Lower leg skin (tissue), 3 donors: Measurements from ENCODE around the gene JSRP1.

ENCODE experiments used
- POLR2A ChIP-seq, 2 donors: fragments of 450-650 bp; IDR thresholded peaks; one replicate each; pipeline ENCODE4 v1.6.1; 2016 to 2017; ENCODE audit warnings: antibody characterized with exemption in 2 of 2, mild to moderate bottlenecking in 1 of 2, moderate library complexity in 1 of 2
- TF ChIP-seq, protein P1 (sequence below), 3 donors: fragments of 450-650 bp; IDR thresholded peaks; one replicate each; pipeline ENCODE4 v1.5.1; 2016; ENCODE audit warnings: antibody characterized with exemption in 3 of 3, mild to moderate bottlenecking in 3 of 3, moderate library complexity in 2 of 3

DNA sequence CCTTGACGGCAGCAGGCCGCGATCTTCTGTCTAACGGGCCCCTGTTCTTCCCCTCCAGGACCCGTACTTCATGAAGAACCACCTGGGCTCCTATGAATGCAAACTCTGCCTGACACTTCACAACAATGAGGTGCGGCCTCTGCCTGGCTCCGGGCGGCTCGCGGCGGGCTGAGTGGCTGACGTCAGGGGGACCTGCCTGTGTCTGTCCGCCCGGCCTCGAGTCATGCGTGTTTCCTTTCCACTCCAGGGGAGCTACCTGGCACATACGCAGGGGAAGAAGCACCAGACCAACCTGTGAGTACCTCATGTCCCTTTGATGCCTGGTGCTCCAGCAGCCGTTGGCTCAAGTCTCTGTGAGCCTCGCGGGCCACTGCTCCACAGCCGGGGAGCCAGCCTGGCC, 11.7 kb downstream of the JSRP1 start:
- no peak for TF ChIP-seq POLR2A (IDR thresholded peaks at IDR 0.05)
- TF ChIP-seq, protein P1, sequence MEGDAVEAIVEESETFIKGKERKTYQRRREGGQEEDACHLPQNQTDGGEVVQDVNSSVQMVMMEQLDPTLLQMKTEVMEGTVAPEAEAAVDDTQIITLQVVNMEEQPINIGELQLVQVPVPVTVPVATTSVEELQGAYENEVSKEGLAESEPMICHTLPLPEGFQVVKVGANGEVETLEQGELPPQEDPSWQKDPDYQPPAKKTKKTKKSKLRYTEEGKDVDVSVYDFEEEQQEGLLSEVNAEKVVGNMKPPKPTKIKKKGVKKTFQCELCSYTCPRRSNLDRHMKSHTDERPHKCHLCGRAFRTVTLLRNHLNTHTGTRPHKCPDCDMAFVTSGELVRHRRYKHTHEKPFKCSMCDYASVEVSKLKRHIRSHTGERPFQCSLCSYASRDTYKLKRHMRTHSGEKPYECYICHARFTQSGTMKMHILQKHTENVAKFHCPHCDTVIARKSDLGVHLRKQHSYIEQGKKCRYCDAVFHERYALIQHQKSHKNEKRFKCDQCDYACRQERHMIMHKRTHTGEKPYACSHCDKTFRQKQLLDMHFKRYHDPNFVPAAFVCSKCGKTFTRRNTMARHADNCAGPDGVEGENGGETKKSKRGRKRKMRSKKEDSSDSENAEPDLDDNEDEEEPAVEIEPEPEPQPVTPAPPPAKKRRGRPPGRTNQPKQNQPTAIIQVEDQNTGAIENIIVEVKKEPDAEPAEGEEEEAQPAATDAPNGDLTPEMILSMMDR (IDR thresholded peaks at IDR 0.05), result no peak
